RWPE2 (cell line): Measurements from ENCODE around the gene TMEM256.

Experiments
- ATAC-seq: fragments of 200-7000 bp; cut with Tn5 transposase; 3 replicates; pipeline ENCODE4 v1.9.1; 2021; ENCODE audit warnings: low read depth
- DNase-seq: peaks from one replicate; pipeline ENCODE4 v3.0.0-alpha.2; 2020; ENCODE audit warnings: low spot score
- H3K27ac ChIP-seq: fragments of 450-650 bp; 2 replicates; pipeline ENCODE4 v1.5.1; 2017; ENCODE audit warnings: mild to moderate bottlenecking; ENCODE audit not compliant: poor library complexity, severe bottlenecking
- H3K27me3 ChIP-seq: fragments of 250-450 bp; sonication (Bioruptor Pico); 2 replicates; pipeline ENCODE4 v1.5.1; 2021; ENCODE audit warnings: mild to moderate bottlenecking, moderate library complexity; ENCODE audit not compliant: insufficient read depth, poor library complexity, severe bottlenecking
- H3K36me3 ChIP-seq: fragments of 250-450 bp; sonication (Bioruptor Pico); 2 replicates; pipeline ENCODE4 v1.5.1; 2020; ENCODE audit warnings: low read depth, mild to moderate bottlenecking, moderate library complexity
- H3K4me1 ChIP-seq: fragments of 250-450 bp; sonication (Bioruptor Pico); 2 replicates; pipeline ENCODE4 v1.5.1; 2021; ENCODE audit warnings: mild to moderate bottlenecking, moderate library complexity; ENCODE audit not compliant: insufficient read depth, poor library complexity, severe bottlenecking
- H3K4me3 ChIP-seq: fragments of 250-450 bp; sonication (Bioruptor Pico); 2 replicates; pipeline ENCODE4 v1.5.1; 2021; ENCODE audit warnings: mild to moderate bottlenecking, moderate library complexity; ENCODE audit not compliant: severe bottlenecking
- H3K9me3 ChIP-seq: fragments of 250-450 bp; sonication (Bioruptor Pico); 2 replicates; pipeline ENCODE4 v1.5.1; 2021; ENCODE audit warnings: mild to moderate bottlenecking, moderate library complexity; ENCODE audit not compliant: severe bottlenecking
- CTCF ChIP-seq: fragments of 450-650 bp; IDR thresholded peaks from one replicate; pipeline ENCODE4 v1.5.1; 2017; ENCODE audit warnings: mild to moderate bottlenecking, moderate library complexity; ENCODE audit not compliant: poor library complexity, severe bottlenecking

The TMEM256 gene

GRCh38 chr17:7389924-7390910 is 13.7 kb downstream of the TMEM256 start:
- no peak overlapping the region for H3K4me3 ChIP-seq
- H3K4me1 ChIP-seq, result no peaks in the 10 kb centered on the region
- ATAC-seq, result no peak
- no peak for TF ChIP-seq CTCF
- no peaks in the 10 kb centered on the region for H3K9me3 ChIP-seq
- H3K27me3 ChIP-seq, result no peaks in the 10 kb centered on the region
- no peak for DNase-seq
- peaks cover 50% of the 10 kb centered on the region for H3K36me3 ChIP-seq
- no peak overlapping the region for H3K27ac ChIP-seq

GRCh38 chr17:7388856-7389255 is 15.0 kb downstream of the TMEM256 start:
- Histone ChIP-seq H3K27me3 (no peaks in the 10 kb centered on the region), H3K4me1 (no peaks in the 10 kb centered on the region), H3K36me3 (peaks cover 56% of the 10 kb centered on the region), H3K27ac (no peak overlapping the region), H3K9me3 (no peaks in the 10 kb centered on the region), H3K4me3 (no peak overlapping the region)
- ATAC-seq (no peak), DNase-seq (no peak)
- no peak for TF ChIP-seq CTCF

GRCh38 chr17:7384489-7385081 is 19.3 kb downstream of the TMEM256 start:
- H3K27me3 ChIP-seq, result no peaks in the 10 kb centered on the region
- no peak overlapping the region for H3K4me3 ChIP-seq
- ATAC-seq (no peak), DNase-seq (no peak)
- peaks cover 32% of the 10 kb centered on the region for H3K36me3 ChIP-seq
- H3K4me1 ChIP-seq, result peaks cover 2% of the 10 kb centered on the region
- no peak overlapping the region for H3K27ac ChIP-seq
- no peaks in the 10 kb centered on the region for H3K9me3 ChIP-seq
- TF ChIP-seq CTCF, result no peak

GRCh38 chr17:7383742-7384488 is 20.0 kb downstream of the TMEM256 start:
- H3K4me3 ChIP-seq, result no peak overlapping the region
- TF ChIP-seq CTCF, result no peak
- H3K27ac ChIP-seq, result no peak overlapping the region
- DNase-seq (no peak), ATAC-seq (no peak)
- peaks cover 2% of the 10 kb centered on the region for H3K4me1 ChIP-seq
- no peaks in the 10 kb centered on the region for H3K9me3 ChIP-seq
- H3K27me3 ChIP-seq, result no peaks in the 10 kb centered on the region
- H3K36me3 ChIP-seq, result peaks cover 25% of the 10 kb centered on the region
